Right ventricle myocardium inferior (tissue), 1 donor: ENCODE data around the gene LYPD6B. TPM values are rescaled to one million over a fixed set of nuclear protein-coding genes. Genes with fewer than 3 reads are reported as not detected.

Experiments used
- ATAC-seq: fragments of 200-7000 bp; cut with Tn5 transposase; one replicate; pipeline ENCODE4 v1.9.1; 2020; ENCODE audit warnings: mild to moderate bottlenecking, moderate library complexity
- DNase-seq: peaks from one replicate; pipeline ENCODE4 v3.0.0; 2021; ENCODE audit errors: missing footprints
- intact Hi-C: fragments of 100-400 bp; cut with DNase I; formaldehyde crosslinking; loops from one replicate; pipeline ENCODE4 v1.11.0; 2022
- total RNA-seq: library from RNA; stranded (reverse); fragmentation: NEBNext Ultra II Directional; extraction: Animal tissue kit (Norgen Biotek cat#: 25700); gene quantifications from one replicate; pipeline ENCODE4 v1.2.1, GENCODE V29; 2021
- donor health status: DM: no; HTN: yes; CAD: no; lungs with severe emphysema.

LYPD6B gene
- total RNA-seq, 1 donor from 2014 or later: not detected

- intact Hi-C loops: no loop called here
- DNase-seq: no peak
- no peak for ATAC-seq
Observed at GRCh38 chr2:149141046-149141445, 102.5 kb downstream of the LYPD6B start.

- intact Hi-C loops: no loop called here
- DNase-seq: no peak
- ATAC-seq: no peak
Observed at GRCh38 chr2:149143734-149144133, 105.2 kb downstream of the LYPD6B start.

- DNase-seq: no peak
- intact Hi-C loops: no loop called here
- no peak for ATAC-seq
Observed at GRCh38 chr2:149145314-149146295, 107.1 kb downstream of the LYPD6B start.

- intact Hi-C loops: no loop called here
- DNase-seq (no peak), ATAC-seq (no peak)
Observed at GRCh38 chr2:149146876-149147275, 108.4 kb downstream of the LYPD6B start.

GRCh38 chr2:149148194-149149006 lies 109.9 kb downstream of the LYPD6B start:
- intact Hi-C loops: no loop called here
- DNase-seq (no peak), ATAC-seq (no peak)

GRCh38 chr2:149149007-149149297 lies 110.5 kb downstream of the LYPD6B start:
- intact Hi-C loops: no loop called here
- no peak for DNase-seq
- ATAC-seq: no peak

- ATAC-seq: no peak
- intact Hi-C loops: no loop called here
- DNase-seq: no peak
Observed at GRCh38 chr2:149152469-149152953, 114.0 kb downstream of the LYPD6B start.

GRCh38 chr2:149155196-149155969 lies 116.9 kb downstream of the LYPD6B start:
- intact Hi-C loops: no loop called here
- ATAC-seq: peak; percentile 23
- no peak for DNase-seq

- intact Hi-C loops: no loop called here
- ATAC-seq: no peak
- DNase-seq: no peak
Observed at GRCh38 chr2:149155988-149156387, 117.5 kb downstream of the LYPD6B start.

- DNase-seq: no peak
- no peak for ATAC-seq
- intact Hi-C loops: no loop called here
Observed at GRCh38 chr2:149156971-149157740, 118.7 kb downstream of the LYPD6B start.

- ATAC-seq: no peak
- intact Hi-C loops: no loop called here
Observed at GRCh38 chr2:149158957-149159356, 120.5 kb downstream of the LYPD6B start.

GRCh38 chr2:149160195-149160594 lies 121.7 kb downstream of the LYPD6B start:
- no peak for ATAC-seq
- intact Hi-C loops: no loop called here
- DNase-seq: no peak

More at GRCh38 chr2:149158957-149159356, 120.5 kb downstream of the LYPD6B start:
- no peak for DNase-seq

GRCh38 chr2:149160701-149161217 lies 122.3 kb downstream of the LYPD6B start:
- no peak for DNase-seq
- ATAC-seq: no peak
- intact Hi-C loops: no loop called here

- ATAC-seq (no peak), DNase-seq (no peak)
- intact Hi-C loops: no loop called here
Observed at GRCh38 chr2:149161481-149162225, 123.2 kb downstream of the LYPD6B start.

GRCh38 chr2:149164296-149164695 lies 125.8 kb downstream of the LYPD6B start:
- intact Hi-C loops: no loop called here
- DNase-seq: no peak
- no peak for ATAC-seq

- ATAC-seq: no peak
- intact Hi-C loops: no loop called here
- DNase-seq: no peak
Observed at GRCh38 chr2:149164827-149165226, 126.3 kb downstream of the LYPD6B start.

- ATAC-seq (no peak), DNase-seq (no peak)
- intact Hi-C loops: no loop called here
Observed at GRCh38 chr2:149167001-149167780, 128.7 kb downstream of the LYPD6B start.
